T-helper 9 cell (primary cell): Measurements from ENCODE around the gene HOXA11.

Experiments
- DNase-seq: peaks from one replicate; pipeline ENCODE4 v3.0.0-alpha.2; 2020

Gene HOXA11

DNA sequence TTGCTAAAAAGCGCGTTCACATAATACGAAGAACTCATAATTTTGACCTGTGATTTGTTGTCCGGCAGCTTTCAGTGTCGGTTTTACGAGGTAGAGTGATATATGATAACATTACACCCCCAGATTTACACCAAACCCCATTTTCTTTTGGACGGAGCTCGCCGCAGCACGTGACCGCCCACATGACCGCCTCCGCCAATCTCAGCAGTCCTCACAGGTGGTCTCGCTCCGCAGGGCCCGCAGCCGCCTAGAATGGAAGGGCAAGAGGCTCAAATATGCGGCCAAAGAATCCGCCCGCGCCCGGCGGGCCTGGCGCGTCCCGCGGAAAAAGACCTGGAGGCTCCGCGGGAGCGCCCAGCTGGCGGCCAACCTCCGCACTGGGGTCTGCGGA, 28.5 kb downstream of the HOXA11 start, which contains the start of gene HOXA7:
Gene HOXA7 (minus strand): TSS at position 168 of the 391 bp plus-strand sequence. CDS start 130 bp downstream, at position 38.
- no peak for DNase-seq

DNA sequence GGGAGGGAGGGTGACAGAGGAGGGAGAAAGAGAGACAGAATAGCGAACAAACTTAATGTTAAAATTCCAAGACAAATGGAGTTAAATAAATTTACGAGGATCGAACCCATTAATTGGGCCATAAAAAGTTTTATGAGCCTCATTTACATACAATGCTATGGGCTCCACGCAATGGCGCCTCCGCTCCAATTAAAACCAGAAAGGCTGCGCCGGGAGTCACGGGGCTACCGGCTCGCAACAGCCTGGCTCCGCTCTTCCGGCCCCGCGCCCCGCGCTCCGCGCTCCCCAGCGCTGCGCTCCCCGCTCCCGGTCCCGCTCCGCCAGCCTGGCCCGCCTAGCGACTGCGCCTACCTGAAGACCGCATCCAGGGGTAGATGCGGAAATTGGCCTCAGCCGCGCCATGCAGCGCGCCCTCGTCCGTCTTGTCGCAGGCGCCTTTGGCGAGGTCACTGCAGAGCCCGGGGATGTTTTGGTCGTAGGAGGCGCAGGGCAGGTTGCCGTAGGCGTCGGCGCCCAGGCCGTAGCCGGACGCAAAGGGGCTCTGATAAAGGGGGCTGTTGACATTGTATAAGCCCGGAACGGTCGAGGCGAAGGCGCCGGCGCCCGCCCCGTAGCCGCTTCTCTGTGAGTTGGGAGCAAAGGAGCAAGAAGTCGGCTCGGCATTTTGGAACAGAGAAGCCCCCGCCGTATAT, 29.1 kb downstream of the HOXA11 start:
- no peak for DNase-seq

DNA sequence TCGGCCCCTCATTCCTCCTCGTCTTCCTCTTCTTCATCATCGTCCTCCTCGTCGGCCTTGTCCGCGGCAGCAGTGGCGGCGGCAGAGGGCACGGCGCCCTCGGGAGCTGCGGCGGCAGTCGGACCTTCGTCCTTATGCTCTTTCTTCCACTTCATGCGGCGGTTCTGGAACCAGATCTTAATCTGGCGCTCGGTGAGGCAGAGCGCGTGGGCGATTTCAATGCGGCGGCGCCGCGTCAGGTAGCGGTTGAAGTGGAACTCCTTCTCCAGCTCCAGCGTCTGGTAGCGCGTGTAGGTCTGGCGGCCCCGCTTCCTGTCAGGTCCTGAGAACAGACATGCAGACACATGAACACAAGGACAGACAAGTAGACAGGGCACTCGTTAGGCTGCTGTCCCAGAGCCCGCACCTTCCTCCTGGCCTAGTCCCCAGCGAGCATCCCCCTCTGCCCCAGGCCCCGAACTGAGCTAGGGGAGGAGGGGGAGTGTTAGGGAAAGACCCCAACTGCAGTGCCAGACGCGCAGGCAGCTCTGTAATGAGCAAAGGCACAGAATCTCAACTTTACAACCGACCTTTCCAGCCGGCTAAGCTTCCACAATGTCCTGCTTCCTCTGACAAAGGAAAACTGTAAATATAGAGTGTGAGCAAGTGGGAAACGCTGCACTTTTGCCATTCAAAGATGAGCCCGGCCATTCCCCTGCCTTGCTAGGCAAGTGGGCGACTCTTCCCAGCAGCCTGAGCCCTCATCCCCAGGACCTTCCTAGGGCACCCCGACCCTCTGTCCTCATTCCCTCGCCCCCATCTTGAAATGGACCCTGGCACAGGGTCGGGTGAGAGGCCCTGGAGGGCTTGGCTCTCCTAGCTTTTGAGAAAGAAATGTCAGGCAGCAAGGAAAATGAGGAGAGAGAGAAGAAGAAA, 29.9 kb downstream of the HOXA11 start:
- no peak for DNase-seq

DNA sequence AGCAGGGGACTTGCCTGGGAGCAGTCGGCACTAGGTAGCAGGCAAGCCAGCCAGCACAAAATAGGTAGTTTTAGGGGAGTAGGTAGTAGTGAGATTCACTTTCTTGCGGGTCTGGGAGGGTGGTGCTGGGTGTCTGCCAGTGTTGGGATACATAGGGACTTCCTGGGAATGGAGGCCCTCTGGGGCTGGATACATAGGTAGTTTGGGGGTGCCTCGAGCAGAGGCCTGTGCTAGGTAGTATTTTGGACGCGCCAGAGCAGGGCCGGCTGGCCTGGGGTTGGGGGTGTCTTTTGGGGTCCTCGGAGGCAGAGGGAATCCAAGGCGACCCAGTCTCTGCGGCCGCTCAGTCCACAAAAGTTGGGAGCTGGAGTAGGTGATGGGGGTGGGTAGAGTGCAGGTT, 30.7 kb downstream of the HOXA11 start:
- no peak for DNase-seq

DNA sequence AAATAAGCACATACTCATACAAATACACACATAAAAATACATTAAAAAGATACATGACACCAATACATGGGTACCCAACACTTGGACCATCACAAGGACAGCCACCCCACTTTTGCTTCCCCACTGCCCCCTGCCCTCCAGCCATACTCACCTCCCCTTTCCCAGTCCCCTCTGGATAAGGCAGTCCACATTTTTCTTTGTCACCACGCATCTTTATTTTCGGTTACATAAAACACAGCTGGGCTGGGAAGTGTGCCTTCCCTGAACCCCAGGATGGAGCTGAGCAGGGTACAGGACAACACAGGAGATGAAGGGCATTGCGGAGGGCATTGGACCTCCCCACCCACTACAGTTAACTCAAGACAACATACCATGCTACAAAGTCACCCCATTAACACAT, 31.5 kb downstream of the HOXA11 start:
- DNase-seq = no peak

DNA sequence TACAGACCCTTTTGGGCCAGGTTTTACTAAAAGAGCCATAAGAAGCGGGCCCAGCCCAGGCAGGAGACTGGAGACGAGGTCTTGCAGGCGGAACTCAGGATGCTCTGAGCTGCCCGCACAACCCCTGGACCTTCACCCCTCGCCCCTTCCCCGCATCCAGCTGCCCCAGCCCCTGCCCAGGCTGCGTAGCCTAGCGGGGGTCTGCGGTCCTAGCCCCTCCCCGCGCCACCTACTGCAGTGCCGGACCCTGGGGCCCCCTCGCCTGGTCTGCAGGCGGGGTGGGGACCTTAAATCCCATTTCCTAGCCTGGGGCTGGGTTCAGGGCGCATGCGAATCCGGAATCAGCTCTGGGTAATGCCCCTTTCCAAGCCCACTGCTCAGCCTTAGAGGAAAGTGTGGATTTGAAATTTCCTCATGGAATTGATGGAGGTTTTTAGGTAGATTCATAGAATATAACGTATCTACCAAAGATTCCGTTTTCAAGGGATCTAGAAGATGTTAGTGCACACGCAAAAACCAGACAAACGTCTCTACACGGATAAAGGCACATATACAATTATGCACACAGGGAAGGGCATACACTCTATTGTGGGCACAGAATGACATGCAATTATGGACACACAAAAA, 32.1 kb downstream of the HOXA11 start:
- DNase-seq = no peak

DNA sequence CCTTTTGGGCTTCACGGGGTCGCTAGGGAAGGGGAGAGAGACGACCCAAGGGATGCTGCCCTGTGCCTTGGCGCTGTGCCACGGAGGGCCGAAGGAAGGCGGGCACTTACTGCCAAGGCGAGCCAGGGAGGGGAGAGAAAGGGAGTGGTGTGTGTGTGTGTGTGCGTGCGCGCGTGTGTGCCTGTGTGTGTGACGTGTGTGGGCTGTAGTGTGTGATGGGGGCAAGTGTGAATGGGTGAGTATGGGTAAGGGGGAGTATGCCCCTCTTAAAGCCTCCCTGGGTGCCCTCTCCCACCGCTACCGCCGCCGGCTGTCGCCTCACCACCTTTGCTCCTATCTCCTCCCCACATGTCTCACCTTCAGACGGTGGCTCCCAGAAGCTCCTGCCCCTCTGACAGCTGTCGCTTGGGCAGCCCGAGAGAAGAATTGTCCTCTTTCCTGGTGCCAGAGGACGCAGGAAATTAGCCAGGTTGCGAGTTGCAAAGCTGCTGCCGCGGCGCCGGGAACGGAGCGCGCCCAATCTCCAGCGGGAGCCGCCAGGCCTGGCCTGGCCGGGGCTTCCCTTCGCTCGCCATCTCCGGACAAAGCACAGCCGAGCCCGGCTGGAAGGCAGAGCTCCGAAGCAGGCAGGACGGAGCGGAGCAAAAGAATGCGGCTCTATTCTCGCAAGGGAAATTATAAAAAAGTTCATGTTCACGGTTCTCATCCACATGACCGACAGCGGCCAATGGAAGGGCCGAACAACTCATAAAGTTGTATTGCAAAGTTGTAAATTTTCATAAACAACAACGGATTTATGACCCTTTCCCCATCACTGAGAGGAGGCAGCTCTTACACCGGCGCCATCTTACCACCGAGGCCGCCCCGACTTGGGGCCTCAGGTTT, 32.9 kb downstream of the HOXA11 start, which contains the start of gene HOXA3:
Gene HOXA3 (minus strand): TSS at position 653 of the 885 bp plus-strand sequence. CDS start 41,943 bp downstream, outside the sequence.
- DNase-seq = no peak

DNA sequence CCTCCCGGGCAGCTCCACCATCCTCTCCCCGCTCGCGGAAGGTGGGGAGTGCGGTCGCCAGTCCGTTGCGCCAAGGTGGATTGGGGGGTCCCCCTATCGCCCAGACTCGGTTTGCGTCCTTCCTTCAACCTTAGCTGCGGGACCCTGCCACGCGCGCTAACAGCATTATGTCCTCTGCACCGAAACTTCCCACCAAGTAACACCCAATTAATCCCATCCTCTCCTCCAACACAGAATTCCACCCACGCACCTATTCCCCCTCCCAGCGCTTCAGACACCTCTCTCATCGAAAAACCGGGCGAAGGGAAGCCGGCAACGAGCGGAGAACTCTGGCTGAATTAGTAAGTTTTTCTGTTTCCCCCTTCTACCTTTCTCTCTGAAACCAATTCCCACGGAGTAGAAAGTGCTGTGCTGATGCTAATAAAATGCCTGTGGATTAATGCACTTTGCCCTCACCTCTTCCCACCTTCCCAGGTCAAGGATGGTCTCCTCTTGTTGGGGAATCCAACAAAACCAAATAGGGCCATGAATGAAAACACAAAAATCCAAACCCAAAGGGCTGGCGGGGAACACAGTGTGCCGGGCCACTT, 33.6 kb downstream of the HOXA11 start:
- DNase-seq = no peak

DNA sequence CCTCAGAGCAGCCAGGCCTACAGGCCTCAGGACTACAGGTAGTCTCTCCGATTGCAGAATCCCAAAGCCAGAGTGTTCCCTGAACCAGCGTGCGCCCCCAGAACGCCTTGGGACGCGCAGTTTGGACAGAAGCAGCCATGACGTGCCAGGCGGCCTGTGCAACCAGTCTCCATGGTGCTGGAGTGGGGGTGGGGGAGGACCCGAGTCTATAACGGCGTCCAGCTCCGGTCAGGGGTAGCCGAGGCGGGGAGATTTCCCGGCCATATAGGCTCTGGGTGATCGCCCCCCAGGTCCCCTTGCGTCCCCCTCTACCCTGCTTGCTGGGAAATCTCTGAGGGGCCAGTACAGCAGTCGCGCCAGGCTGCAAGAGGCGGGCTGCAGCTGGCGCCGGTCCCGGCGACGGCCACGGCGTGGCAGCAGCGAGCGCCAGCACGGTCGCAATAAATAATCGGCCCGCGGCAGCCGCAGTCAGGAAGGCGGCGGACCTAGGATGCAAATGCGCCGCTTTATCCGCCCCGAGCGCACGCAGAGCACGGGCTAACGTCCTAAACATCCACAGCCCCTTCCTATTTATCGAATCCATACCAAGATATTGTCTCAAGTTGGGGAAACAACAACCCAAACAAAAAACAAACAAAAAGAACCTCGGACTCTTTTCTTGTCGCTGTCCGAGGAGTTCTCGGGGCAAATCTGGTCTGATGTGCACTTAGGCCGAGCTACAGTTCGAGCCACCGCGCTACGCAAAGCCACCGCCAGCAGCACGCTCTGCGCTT, 34.3 kb downstream of the HOXA11 start:
- DNase-seq = peak; percentile 56

DNA sequence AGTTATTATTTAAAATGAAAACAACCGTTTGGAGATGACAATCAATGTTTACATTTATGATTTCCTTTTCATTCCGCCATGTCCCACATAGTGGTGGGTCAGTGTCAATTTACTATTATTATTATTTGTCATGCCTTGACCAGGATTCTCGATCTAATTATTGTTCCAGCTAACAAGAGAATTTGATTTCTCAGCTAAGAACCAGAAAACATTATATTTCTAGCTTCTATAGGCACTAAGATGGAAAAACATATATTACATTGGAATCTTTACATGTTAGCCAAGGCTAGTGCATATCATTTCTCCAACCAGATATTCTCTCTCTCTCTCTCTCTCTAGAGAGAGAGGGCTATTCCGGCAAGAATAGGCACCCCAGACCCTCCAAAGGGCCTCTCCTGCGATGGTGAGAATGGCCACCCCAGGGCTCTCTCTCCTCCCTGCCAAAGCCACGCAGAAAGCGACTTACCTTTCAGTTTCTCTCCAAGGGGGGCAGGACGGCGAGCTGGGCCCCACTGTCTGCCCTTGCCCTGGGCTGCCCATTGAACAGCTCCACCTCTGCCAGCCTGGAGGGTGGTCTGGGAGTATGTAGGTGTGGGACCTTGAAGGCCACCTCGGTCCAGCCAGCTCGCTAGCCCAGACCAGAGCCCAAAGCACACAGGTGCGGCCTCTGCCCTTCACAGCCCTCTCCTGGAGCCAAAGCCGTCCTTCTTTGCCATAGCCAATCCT, 35.0 kb downstream of the HOXA11 start:
- DNase-seq = no peak

DNA sequence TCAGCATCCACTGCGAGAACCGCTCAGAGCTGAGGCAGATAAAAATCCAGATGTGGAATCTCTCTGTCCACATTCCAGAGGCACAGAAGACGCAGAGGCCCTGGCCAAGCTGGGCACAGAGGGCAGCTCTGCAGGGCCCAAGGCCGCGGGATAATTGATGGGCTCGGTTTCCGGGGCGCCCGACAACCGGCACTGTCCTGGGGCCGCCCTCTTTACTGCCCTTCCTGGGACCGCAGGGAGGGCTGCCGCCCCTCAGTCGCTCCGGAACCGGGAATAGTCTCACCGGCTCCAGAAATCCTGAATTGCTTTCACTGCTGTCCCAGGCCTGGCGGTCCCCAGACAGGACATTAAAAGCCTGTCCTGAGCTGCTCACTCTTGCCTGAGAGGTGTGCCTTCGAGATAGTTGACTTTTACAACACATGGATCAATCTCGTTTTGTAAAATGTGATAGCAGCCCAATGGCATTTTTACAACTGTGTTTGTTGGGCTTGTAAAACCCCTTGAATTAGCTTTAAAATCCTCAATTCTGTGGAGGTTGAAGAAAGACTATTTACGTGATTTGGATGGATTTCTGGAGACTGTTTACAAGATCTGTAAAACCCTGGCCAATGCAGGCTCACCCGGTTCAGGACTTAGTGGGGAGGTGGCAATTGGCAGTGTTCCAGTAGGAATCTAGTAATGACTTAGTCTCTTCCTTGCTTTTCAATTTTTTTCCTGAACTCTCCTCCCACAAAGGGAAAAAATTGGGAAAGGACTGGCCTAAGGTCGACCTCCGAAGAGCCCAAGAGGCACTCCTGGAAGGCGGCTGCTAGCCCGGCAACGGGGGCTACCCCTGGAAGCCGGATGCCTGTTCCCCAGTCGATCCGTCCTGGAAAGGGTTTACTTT, 36.0 kb downstream of the HOXA11 start:
- DNase-seq = no peak

DNA sequence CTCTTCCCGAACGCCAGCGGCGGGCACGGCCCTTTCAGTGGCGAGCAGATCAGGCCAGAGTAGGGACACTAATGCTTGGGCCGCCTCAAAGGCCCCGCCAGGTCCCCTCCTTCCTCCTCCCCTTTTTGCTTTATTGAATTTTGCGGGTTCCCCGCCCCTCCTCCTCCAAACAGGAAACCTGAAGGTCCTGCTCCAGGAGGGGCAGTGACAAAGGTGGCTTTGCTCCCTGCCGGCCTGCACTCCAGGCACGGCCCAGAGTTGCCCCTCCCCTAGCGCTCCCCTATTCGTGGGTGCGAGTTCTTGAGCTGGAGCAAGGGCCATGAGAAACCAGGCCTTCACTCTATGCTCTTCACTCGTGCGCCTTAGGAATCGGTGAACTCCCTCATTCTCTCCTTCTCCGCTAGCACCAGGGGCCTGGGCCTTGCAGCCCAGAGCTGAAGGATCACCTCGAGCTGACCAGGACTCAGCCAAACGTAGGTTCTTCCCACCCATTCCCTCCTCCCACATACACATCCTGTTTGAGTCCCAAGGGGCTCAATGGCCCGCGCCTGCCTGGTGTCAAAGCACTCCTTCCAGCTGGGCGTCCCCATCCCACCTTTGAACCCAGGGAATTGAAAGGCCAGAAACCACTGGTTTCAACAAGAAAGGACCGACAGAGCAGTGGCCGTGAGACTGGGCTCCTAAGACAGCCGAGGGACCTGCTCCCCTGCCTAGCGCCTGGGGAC, 36.8 kb downstream of the HOXA11 start:
- no peak for DNase-seq

DNA sequence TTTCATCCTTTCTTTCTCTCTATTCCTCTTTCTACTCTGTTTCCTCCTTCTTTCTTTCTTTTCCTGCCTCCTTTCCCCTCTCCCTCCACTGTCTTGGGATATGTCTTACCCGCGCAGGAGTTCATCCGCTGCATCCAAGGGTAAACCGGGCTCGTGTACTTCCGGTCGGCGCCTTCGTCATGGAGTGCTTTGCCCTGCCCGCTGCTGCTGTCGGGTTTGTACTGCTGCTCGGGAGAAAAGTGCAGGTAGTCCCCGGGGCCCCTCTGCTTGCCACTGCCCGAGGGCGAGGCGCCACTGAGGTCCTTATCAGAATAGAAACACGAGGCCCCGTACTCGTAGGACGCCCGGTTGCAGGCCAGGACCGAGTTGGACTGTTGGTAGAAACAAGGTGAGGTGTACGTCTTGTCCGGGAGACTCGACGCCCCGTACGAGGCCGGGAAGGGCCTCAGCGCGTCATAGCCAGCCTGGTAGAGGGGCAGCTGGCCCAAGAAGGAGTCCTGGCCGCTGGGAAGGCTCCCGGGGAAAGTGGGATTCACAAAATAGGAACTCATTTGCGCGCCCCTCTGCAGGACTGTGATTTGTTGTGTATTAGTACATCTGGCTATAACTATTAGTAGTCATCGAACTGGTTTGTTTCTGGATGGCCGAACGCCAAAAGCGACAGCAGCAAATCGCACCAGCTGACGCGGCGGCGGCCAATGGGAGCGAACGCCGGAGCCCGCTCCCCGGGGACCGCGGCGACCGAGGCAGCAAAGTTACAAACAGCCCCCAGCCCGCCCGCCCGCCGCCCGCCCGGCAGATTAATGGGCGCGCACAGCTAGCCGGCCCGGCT, 37.6 kb downstream of the HOXA11 start, which contains the start of gene HOXA6:
Gene HOXA6 (minus strand): TSS at position 576 of the 832 bp plus-strand sequence. CDS start 25 bp downstream, at position 551.
- DNase-seq = no peak

DNA sequence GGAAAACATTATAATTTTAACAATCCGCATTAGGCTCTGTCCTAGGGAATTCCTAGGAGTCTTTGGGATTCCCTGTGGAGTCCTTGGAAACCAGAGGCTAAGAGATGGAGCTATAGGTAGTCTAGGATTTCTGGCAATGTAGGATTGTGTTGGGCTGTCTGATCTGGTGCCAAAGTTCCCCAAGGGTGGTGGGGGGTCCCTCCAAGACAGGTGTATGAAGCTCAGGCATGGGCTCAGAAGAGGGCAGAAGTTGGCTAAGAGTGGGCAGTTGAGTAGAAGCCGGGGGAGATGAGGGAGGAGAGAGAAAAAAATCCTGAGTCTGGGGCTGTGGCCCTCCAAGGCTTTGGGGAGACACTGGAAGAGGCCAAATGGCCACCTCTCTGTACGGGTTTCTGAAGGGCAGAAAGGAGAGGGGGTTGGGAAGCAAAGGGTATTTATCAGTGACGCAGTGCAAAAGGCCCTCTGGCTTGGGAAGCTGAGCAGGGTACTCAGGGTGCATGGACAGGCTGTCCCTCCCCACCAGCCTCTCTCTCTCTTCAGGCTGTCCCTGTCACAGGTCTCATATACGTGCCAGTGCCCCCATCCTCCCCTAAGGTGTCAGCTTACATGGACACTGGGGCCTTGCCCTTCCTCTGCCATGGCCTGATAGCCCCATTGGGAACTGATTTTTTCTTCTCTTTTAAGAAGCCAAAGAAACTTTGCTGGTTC, 38.4 kb downstream of the HOXA11 start:
- no peak for DNase-seq

DNA sequence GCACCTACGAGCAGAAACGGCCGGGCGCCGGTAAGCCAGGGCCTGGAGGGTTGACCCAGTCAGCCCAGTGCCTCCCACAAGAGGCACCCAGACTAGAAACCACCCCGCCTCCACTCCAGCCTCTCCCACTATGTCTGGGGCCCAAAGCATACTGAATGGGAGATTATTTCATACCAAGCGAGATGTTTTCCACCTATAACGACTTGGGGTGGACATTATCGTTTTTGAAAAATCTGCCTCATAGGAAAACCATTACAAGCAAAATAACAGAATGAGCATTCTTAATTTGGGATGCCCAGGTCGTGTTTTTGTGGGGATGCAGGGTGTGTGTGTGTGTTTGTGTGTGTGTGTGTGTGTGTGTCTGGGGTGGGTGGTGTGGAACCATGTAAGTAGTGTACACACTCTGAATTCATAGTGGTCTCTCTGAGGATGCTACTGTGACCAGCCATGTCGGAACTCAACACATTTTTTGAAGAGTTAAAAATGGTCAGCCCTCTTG, 39.1 kb downstream of the HOXA11 start:
- no peak for DNase-seq

DNA sequence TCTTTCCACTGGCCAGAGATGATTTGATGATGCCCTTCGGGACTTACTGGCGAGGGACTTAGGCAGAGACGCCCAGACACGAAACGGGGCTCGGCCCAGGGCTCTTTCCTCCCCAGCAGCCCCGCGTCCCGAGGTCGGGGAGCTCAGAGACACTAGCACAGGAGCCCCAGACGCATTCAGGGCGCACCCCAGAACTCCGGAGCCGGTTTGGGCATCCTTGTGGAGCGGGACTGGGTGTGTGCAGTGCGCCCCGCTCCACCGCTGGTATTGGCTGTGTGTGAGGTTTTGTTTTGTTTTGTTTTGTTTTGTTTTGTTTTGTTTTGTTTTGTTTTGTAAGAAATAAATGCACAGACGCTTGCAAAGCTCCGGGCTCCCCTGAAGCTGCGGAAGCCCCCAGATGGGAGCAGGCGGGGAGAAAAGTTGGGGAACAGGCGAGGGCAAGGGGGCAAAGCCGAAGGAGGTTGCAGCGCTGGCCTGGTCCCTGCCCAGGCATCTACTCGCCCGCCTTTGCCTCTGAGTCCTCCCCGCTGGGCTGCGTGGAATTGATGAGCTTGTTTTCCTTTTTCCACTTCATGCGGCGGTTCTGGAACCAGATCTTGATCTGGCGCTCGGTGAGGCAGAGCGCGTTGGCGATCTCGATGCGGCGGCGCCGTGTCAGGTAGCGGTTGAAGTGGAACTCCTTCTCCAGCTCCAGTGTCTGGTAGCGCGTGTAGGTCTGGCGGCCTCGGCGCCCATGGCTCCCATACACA, 39.7 kb downstream of the HOXA11 start:
- DNase-seq = no peak
